HG02763 (cell line): ENCODE data around the gene C16orf96.
"Not testable (repeated sequence)": the region's sequence is repeated elsewhere in the genome, so short reads cannot be mapped to it uniquely, and the experiment has no call there.

Experiments used
- ATAC-seq: cut with Tn5 transposase; IDR thresholded peaks from one replicate; pipeline ENCODE4 v1.9.1; 2021; ENCODE audit warnings: mild to moderate bottlenecking, moderate library complexity; ENCODE audit not compliant: unreplicated experiment

Gene C16orf96

GRCh38 chr16:4561596-4561995 is 5.5 kb downstream of the C16orf96 start:
- ATAC-seq, result no peak

GRCh38 chr16:4564661-4565267 is 8.6 kb downstream of the C16orf96 start:
- no peak for ATAC-seq

GRCh38 chr16:4566144-4566543 is 10.0 kb downstream of the C16orf96 start:
- ATAC-seq, result no peak

- ATAC-seq, result no peak
These were observed 13.9 kb downstream of the C16orf96 start for GRCh38 chr16:4570086-4570485.

- no peak for ATAC-seq
These were observed 14.7 kb downstream of the C16orf96 start for GRCh38 chr16:4570688-4571321.

- no peak for ATAC-seq
These were observed 16.6 kb downstream of the C16orf96 start for GRCh38 chr16:4572715-4573114.

GRCh38 chr16:4573926-4574325 is 17.8 kb downstream of the C16orf96 start:
- ATAC-seq, result not testable (repeated sequence)

GRCh38 chr16:4574919-4575705 is 19.0 kb downstream of the C16orf96 start:
- ATAC-seq, result no peak

GRCh38 chr16:4576008-4576407 is 19.9 kb downstream of the C16orf96 start:
- ATAC-seq, result no peak

- no peak for ATAC-seq
These were observed 22.9 kb downstream of the C16orf96 start for GRCh38 chr16:4578961-4579530.

- ATAC-seq, result no peak
These were observed 24.1 kb downstream of the C16orf96 start for GRCh38 chr16:4580250-4580649.

GRCh38 chr16:4583906-4584305 is 27.8 kb downstream of the C16orf96 start:
- no peak for ATAC-seq

- no peak for ATAC-seq
These were observed 30.2 kb downstream of the C16orf96 start for GRCh38 chr16:4586291-4586690.

- ATAC-seq, result no peak
These were observed 32.2 kb downstream of the C16orf96 start for GRCh38 chr16:4588386-4588785.

GRCh38 chr16:4588961-4589360 is 32.8 kb downstream of the C16orf96 start:
- no peak for ATAC-seq

GRCh38 chr16:4591191-4591590 is 35.1 kb downstream of the C16orf96 start:
- no peak for ATAC-seq

- no peak for ATAC-seq
These were observed 35.7 kb downstream of the C16orf96 start for GRCh38 chr16:4591706-4592470.

- no peak for ATAC-seq
These were observed 36.9 kb downstream of the C16orf96 start for GRCh38 chr16:4593086-4593485.

- ATAC-seq, result no peak
These were observed 38.6 kb downstream of the C16orf96 start for GRCh38 chr16:4594433-4595410.

GRCh38 chr16:4597174-4597573 is 41.0 kb downstream of the C16orf96 start:
- no peak for ATAC-seq
